GM12891 (cell line): ENCODE data around the gene ERP29.

ENCODE experiments used
- DNase-seq: peaks from one replicate; pipeline ENCODE4 v3.0.0; 2011; ENCODE audit warnings: low spot score; ENCODE audit not compliant: insufficient read length
- FAIRE-seq: peaks from 2 replicates; lab custom pipeline; 2011; peaks lifted over from hg19 to GRCh38; lab: Jason Lieb, UNC
- PAX5 ChIP-seq: IDR thresholded peaks from 2 replicates; pipeline ENCODE4 v1.6.1; 2011; ENCODE audit warnings: low read length, moderate library complexity, mild to moderate bottlenecking; ENCODE audit not compliant: insufficient read depth, severe bottlenecking
- POLR2A ChIP-seq: IDR thresholded peaks from 2 replicates; pipeline ENCODE4 v1.6.1; 2011; ENCODE audit warnings: low read depth, low read length, control low read depth
- POLR2AphosphoS5 ChIP-seq: IDR thresholded peaks from 2 replicates; pipeline ENCODE4 v1.6.1; 2011; ENCODE audit warnings: low read depth, low read length, control low read depth
- POU2F2 ChIP-seq: IDR thresholded peaks from 2 replicates; pipeline ENCODE4 v1.6.1; 2011; ENCODE audit warnings: low read depth, mild to moderate bottlenecking, control low read depth, low read length, moderate library complexity
- SPI1 ChIP-seq: IDR thresholded peaks from 2 replicates; pipeline ENCODE4 v1.6.1; 2011; ENCODE audit warnings: low read depth, low read length, control low read depth
- TAF1 ChIP-seq: IDR thresholded peaks from 2 replicates; pipeline ENCODE4 v1.6.1; 2011; ENCODE audit warnings: low read depth, low read length, control low read depth

ERP29 gene

DNA sequence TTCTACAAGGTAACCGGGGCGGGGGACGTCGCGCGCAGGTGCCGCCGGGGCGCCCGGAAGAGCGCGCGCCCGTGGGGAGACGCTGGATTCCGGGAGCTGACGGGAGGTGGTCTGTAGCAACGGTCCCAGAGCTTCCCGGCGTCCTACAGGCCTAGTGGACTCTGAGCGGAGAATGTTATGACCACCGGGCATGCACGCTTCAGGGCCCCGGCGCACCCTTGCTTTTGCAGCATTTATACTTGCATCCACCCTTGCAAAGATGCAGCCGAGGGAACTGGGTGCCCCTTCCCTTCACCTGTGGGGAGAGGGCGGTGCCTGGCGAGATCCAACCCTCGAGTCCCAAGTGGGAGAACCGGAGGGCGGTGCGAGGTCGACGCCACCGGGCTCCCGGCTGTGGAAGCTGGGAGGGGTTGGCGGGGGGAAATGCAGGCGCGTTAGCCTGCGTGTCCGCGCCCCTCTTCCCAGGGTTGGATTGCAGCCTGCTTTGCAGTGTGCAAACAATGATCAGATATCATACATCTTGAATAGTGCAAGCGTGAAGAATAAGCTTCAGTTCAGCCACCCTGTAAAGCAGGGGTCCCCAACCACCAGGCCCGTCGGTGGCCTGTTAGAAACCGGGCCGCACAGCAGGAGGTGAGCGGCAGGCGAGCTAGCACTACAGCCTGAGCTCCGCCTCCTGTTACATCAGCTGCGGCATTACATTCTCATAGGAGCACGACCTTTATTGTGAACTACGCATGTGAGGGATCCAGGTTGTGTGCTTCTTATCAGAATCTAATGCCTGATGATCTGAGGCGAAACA lies 576 bp downstream of the ERP29 start:
- no peak for DNase-seq
- peak; percentile 65; the same call in 1 of the 2 replicates for TF ChIP-seq POU2F2
- 0 out of 2 replicates have a peak, but pooled peaks have one; percentile 62 for TF ChIP-seq TAF1
- no peak for TF ChIP-seq SPI1
- peak; percentile 81 for TF ChIP-seq POLR2A
- TF ChIP-seq PAX5 = no peak
- TF ChIP-seq POLR2AphosphoS5 = peak; percentile 18; the same call in 1 of the 2 replicates
- peak; percentile 91 for FAIRE-seq

DNA sequence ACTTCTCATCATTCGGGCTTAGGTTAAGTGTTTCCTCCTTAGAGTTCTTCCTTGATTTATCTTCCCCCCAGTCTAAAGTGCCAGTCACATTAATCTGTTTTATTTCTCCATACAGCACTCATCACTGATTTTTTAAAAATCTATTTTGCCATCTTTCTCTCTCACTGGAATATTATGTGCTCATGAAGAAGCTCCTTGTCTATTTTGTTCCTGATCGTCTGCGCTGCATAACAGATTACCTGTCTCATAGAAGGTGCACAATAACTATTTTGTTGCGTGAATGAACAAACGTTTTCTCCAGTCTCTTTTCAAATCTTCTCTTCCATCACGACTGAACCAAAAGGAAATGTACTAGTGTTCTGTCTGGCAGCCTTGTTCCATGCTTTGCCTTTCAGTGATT lies 2.7 kb downstream of the ERP29 start:
- TF ChIP-seq PAX5 (no peak), POLR2A (no peak), SPI1 (no peak), POU2F2 (no peak), POLR2AphosphoS5 (no peak), TAF1 (no peak)
- FAIRE-seq (no peak), DNase-seq (no peak)

DNA sequence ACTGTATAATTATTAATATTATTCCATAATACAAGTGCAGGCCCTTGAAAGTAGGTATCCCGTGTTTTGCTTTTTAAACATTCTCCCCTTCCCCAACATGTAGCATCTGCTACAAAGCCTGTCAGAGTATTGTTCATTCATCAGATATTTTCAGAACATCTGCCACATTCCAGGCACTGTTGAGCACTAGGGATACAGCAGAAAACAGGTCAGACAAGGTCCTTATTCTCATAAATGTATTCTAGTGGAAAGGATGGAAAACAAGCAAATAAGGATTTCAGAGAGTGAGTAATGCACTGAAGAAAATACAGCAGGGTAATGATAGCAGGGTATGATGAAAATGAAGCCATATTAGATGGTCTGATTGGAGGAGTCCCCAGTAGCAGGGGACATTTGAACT lies 3.8 kb downstream of the ERP29 start:
- DNase-seq (no peak), FAIRE-seq (no peak)
- no peak for TF ChIP-seq TAF1
- no peak for TF ChIP-seq POLR2A
- TF ChIP-seq SPI1 = no peak
- no peak for TF ChIP-seq POLR2AphosphoS5
- no peak for TF ChIP-seq PAX5
- TF ChIP-seq POU2F2 = no peak

DNA sequence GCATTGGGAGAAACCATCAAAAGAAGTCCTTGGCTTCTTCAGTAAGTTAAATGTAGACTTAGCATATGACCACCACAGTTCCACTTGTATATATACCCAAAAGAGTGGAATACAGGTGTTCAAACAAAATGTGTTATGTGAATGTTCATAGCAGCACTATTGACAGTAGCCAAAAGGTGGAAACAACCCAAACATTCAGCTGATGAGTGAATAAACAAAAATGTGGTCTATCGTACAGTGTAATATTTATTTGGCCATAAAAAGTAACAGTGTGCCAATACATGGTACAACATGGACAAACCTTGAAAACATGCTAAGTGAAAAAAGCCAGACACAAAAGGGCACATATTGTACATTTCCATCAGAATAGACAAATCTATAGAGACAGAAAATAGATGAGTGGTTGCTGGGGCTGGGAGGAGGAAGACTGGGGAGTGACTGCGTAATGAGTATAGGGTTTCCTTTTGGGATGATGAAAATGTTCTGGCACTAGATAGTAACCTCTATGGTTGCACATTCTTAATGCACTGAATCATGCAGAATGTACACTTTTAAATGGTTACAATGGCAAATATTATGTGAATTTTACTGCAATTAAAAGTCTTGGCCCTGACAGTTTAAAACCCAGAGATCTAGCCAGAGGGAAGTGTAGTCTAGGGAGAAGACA lies 5.5 kb downstream of the ERP29 start:
- FAIRE-seq (no peak), DNase-seq (no peak)
- TF ChIP-seq TAF1 (no peak), POLR2A (peak; percentile 5; the same call in 1 of the 2 replicates), POLR2AphosphoS5 (no peak)

DNA sequence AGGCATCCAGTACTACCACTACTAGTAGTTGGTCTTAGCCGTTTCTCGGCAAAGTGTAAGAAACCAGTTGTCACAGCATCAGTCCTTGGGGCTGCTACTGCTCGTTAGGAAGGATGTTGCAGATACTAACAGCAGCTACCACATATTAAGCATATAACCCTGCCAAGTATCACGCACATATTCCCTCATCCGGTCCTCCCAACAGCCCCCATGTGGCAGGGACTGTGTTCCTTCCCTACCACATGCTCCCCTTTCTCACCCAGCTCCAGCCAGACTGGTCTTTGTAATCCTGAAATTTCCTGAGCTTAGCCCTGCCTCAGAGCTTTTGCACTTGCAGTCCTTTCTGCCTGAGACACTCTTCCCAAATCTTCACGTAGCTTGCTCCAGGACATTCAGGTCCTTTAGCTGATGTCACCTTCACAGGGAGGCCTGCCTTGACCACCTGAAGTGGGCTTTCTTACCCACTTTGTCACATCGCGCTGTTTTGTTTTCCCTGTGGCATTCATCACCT lies 7.8 kb downstream of the ERP29 start:
- TF ChIP-seq POLR2AphosphoS5 (peak; percentile 40; the same call in 1 of the 2 replicates), TAF1 (no peak), POLR2A (peak; percentile 36; the same call in 1 of the 2 replicates), PAX5 (no peak)
- DNase-seq (no peak), FAIRE-seq (no peak)

GRCh38 chr12:112022241-112023016 lies 9.2 kb downstream of the ERP29 start:
- DNase-seq (no peak), FAIRE-seq (no peak)
- TF ChIP-seq TAF1 (no peak), POLR2AphosphoS5 (no peak; the same call in 1 of the 2 replicates), SPI1 (no peak), POLR2A (no peak), POU2F2 (no peak), PAX5 (no peak)

GRCh38 chr12:112023759-112024396 lies 10.7 kb downstream of the ERP29 start:
- no peak for TF ChIP-seq PAX5
- no peak for TF ChIP-seq POLR2AphosphoS5
- no peak for TF ChIP-seq POLR2A
- TF ChIP-seq TAF1 = no peak
- TF ChIP-seq SPI1 = no peak
- TF ChIP-seq POU2F2 = no peak
- DNase-seq = no peak
- no peak for FAIRE-seq

GRCh38 chr12:112025808-112026375 lies 12.7 kb downstream of the ERP29 start:
- peak; percentile 72 for FAIRE-seq
- DNase-seq = no peak
- TF ChIP-seq POU2F2 (peak; percentile 28; the same call in 1 of the 2 replicates), POLR2AphosphoS5 (peak; percentile 51; the same call in 1 of the 2 replicates), TAF1 (no peak)
